WTC11 (cell line): ENCODE results near the gene WFDC9.

Experiments
- ATF3 ChIP-seq: sonication (generic); formaldehyde crosslinking; conservative IDR thresholded peaks from 2 replicates; pipeline ENCODE4 v1.8.1; 2022; ENCODE audit warnings: mild to moderate bottlenecking, missing genetic modification reagents
- CREM ChIP-seq: sonication (generic); formaldehyde crosslinking; IDR thresholded peaks from 2 replicates; pipeline ENCODE4 v1.8.1; 2022; ENCODE audit warnings: mild to moderate bottlenecking, missing genetic modification reagents, moderate library complexity
- ESRRA ChIP-seq: sonication (generic); formaldehyde crosslinking; IDR thresholded peaks from 2 replicates; pipeline ENCODE4 v1.8.1; 2022; ENCODE audit warnings: mild to moderate bottlenecking, missing genetic modification reagents, borderline replicate concordance
- IRF1 ChIP-seq: sonication (generic); formaldehyde crosslinking; IDR thresholded peaks from 2 replicates; pipeline ENCODE4 v1.8.0; 2023; ENCODE audit warnings: missing genetic modification reagents
- NFE2L1 ChIP-seq: sonication (generic); formaldehyde crosslinking; IDR thresholded peaks from 2 replicates; pipeline ENCODE4 v1.8.1; 2023; ENCODE audit warnings: missing genetic modification reagents
- NFYB ChIP-seq: sonication (generic); formaldehyde crosslinking; conservative IDR thresholded peaks from 2 replicates; pipeline ENCODE4 v1.8.0; 2022; ENCODE audit warnings: low read depth, missing genetic modification reagents
- NR2C2 ChIP-seq: sonication (generic); formaldehyde crosslinking; IDR thresholded peaks from 2 replicates; pipeline ENCODE4 v1.8.0; 2022; ENCODE audit warnings: mild to moderate bottlenecking, missing genetic modification reagents
- RELA ChIP-seq: sonication (generic); formaldehyde crosslinking; IDR thresholded peaks from 2 replicates; pipeline ENCODE4 v1.8.1; 2022; ENCODE audit warnings: missing genetic modification reagents, mild to moderate bottlenecking, borderline replicate concordance
- TCF7 ChIP-seq: sonication (generic); formaldehyde crosslinking; IDR thresholded peaks from 2 replicates; pipeline ENCODE4 v1.8.0; 2022; ENCODE audit warnings: mild to moderate bottlenecking, low read depth, missing genetic modification reagents, moderate library complexity
- USF1 ChIP-seq: sonication (generic); formaldehyde crosslinking; IDR thresholded peaks from 2 replicates; pipeline ENCODE4 v1.8.0; 2022; ENCODE audit warnings: mild to moderate bottlenecking, missing genetic modification reagents
- TF ChIP-seq, protein P1 (sequence below): fragments of 200-600 bp; IDR thresholded peaks from 2 replicates; pipeline ENCODE4 v1.8.0; 2022; ENCODE audit warnings: antibody characterized with exemption
- TF ChIP-seq, protein P2 (sequence below): sonication (generic); formaldehyde crosslinking; IDR thresholded peaks from 2 replicates; pipeline ENCODE4 v1.8.1; 2023; ENCODE audit warnings: mild to moderate bottlenecking, missing genetic modification reagents, borderline replicate concordance
- TF ChIP-seq, protein P3 (sequence below): sonication (generic); formaldehyde crosslinking; IDR thresholded peaks from 2 replicates; pipeline ENCODE4 v1.8.1; 2022; ENCODE audit warnings: low read depth, mild to moderate bottlenecking, moderate library complexity, missing genetic modification reagents, borderline replicate concordance
- TF ChIP-seq, protein P4 (sequence below): sonication (generic); formaldehyde crosslinking; IDR thresholded peaks from 2 replicates; pipeline ENCODE4 v1.8.1; 2022; ENCODE audit warnings: low read depth, missing genetic modification reagents, borderline replicate concordance

GRCh38 chr20:45611054-45611453, 20.0 kb downstream of the WFDC9 start:
- TF ChIP-seq, protein P1, sequence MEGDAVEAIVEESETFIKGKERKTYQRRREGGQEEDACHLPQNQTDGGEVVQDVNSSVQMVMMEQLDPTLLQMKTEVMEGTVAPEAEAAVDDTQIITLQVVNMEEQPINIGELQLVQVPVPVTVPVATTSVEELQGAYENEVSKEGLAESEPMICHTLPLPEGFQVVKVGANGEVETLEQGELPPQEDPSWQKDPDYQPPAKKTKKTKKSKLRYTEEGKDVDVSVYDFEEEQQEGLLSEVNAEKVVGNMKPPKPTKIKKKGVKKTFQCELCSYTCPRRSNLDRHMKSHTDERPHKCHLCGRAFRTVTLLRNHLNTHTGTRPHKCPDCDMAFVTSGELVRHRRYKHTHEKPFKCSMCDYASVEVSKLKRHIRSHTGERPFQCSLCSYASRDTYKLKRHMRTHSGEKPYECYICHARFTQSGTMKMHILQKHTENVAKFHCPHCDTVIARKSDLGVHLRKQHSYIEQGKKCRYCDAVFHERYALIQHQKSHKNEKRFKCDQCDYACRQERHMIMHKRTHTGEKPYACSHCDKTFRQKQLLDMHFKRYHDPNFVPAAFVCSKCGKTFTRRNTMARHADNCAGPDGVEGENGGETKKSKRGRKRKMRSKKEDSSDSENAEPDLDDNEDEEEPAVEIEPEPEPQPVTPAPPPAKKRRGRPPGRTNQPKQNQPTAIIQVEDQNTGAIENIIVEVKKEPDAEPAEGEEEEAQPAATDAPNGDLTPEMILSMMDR = no peak
- TF ChIP-seq, protein P2, sequence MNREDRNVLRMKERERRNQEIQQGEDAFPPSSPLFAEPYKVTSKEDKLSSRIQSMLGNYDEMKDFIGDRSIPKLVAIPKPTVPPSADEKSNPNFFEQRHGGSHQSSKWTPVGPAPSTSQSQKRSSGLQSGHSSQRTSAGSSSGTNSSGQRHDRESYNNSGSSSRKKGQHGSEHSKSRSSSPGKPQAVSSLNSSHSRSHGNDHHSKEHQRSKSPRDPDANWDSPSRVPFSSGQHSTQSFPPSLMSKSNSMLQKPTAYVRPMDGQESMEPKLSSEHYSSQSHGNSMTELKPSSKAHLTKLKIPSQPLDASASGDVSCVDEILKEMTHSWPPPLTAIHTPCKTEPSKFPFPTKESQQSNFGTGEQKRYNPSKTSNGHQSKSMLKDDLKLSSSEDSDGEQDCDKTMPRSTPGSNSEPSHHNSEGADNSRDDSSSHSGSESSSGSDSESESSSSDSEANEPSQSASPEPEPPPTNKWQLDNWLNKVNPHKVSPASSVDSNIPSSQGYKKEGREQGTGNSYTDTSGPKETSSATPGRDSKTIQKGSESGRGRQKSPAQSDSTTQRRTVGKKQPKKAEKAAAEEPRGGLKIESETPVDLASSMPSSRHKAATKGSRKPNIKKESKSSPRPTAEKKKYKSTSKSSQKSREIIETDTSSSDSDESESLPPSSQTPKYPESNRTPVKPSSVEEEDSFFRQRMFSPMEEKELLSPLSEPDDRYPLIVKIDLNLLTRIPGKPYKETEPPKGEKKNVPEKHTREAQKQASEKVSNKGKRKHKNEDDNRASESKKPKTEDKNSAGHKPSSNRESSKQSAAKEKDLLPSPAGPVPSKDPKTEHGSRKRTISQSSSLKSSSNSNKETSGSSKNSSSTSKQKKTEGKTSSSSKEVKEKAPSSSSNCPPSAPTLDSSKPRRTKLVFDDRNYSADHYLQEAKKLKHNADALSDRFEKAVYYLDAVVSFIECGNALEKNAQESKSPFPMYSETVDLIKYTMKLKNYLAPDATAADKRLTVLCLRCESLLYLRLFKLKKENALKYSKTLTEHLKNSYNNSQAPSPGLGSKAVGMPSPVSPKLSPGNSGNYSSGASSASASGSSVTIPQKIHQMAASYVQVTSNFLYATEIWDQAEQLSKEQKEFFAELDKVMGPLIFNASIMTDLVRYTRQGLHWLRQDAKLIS (CRISPR knock-in tag) = no peak
- TF ChIP-seq RELA (CRISPR knock-in tag) = no peak
- no peak for TF ChIP-seq ATF3 (CRISPR knock-in tag)
- TF ChIP-seq USF1 = no peak
- TF ChIP-seq, protein P3, sequence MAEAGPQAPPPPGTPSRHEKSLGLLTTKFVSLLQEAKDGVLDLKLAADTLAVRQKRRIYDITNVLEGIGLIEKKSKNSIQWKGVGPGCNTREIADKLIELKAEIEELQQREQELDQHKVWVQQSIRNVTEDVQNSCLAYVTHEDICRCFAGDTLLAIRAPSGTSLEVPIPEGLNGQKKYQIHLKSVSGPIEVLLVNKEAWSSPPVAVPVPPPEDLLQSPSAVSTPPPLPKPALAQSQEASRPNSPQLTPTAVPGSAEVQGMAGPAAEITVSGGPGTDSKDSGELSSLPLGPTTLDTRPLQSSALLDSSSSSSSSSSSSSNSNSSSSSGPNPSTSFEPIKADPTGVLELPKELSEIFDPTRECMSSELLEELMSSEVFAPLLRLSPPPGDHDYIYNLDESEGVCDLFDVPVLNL (CRISPR knock-in tag) = no peak
- TF ChIP-seq, protein P4, sequence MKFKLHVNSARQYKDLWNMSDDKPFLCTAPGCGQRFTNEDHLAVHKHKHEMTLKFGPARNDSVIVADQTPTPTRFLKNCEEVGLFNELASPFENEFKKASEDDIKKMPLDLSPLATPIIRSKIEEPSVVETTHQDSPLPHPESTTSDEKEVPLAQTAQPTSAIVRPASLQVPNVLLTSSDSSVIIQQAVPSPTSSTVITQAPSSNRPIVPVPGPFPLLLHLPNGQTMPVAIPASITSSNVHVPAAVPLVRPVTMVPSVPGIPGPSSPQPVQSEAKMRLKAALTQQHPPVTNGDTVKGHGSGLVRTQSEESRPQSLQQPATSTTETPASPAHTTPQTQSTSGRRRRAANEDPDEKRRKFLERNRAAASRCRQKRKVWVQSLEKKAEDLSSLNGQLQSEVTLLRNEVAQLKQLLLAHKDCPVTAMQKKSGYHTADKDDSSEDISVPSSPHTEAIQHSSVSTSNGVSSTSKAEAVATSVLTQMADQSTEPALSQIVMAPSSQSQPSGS = no peak
- no peak for TF ChIP-seq NR2C2 (CRISPR knock-in tag)
- no peak for TF ChIP-seq IRF1 (CRISPR knock-in tag)
- TF ChIP-seq TCF7 (CRISPR knock-in tag) = no peak
- no peak for TF ChIP-seq CREM (CRISPR knock-in tag)
- TF ChIP-seq ESRRA (CRISPR knock-in tag) = no peak
- no peak for TF ChIP-seq NFYB (CRISPR knock-in tag)
- no peak for TF ChIP-seq NFE2L1 (CRISPR knock-in tag)
